ENCODE data around the gene RBM19.

DNA sequence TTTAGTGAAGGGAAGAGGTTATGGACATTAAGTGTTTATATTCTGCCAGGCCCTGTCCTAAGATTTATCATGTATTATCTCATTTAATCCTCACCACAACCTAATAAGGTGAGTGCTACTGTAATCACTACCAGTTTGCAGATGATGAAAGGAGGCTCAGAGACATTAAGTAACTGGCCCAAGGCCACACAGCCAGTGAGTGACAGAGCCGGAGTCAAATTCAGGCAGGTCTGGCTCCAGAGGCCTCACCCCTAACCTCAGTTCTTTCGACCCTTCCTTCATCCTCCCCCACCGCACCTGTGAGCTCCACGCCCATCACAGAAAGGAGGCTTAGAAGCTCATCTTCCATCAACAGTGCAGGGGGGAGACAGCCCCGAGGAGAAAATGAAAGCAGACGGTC, 197.3 kb downstream of the RBM19 start:
- TF ChIP-seq, protein P1, sequence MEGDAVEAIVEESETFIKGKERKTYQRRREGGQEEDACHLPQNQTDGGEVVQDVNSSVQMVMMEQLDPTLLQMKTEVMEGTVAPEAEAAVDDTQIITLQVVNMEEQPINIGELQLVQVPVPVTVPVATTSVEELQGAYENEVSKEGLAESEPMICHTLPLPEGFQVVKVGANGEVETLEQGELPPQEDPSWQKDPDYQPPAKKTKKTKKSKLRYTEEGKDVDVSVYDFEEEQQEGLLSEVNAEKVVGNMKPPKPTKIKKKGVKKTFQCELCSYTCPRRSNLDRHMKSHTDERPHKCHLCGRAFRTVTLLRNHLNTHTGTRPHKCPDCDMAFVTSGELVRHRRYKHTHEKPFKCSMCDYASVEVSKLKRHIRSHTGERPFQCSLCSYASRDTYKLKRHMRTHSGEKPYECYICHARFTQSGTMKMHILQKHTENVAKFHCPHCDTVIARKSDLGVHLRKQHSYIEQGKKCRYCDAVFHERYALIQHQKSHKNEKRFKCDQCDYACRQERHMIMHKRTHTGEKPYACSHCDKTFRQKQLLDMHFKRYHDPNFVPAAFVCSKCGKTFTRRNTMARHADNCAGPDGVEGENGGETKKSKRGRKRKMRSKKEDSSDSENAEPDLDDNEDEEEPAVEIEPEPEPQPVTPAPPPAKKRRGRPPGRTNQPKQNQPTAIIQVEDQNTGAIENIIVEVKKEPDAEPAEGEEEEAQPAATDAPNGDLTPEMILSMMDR (IDR thresholded peaks at IDR 0.05; ENCODE audit: low read depth, low read length, poor library complexity, severe bottlenecking): no peak
- no peak for TF ChIP-seq EZH2phosphoT487 (IDR thresholded peaks at IDR 0.05; ENCODE audit: borderline replicate concordance, low read length)
